HG03139 (cell line): ENCODE data around the gene MMP3.

Experiments used
- ATAC-seq: cut with Tn5 transposase; IDR thresholded peaks from one replicate; pipeline ENCODE4 v1.9.1; 2021; ENCODE audit not compliant: unreplicated experiment

Gene MMP3

DNA sequence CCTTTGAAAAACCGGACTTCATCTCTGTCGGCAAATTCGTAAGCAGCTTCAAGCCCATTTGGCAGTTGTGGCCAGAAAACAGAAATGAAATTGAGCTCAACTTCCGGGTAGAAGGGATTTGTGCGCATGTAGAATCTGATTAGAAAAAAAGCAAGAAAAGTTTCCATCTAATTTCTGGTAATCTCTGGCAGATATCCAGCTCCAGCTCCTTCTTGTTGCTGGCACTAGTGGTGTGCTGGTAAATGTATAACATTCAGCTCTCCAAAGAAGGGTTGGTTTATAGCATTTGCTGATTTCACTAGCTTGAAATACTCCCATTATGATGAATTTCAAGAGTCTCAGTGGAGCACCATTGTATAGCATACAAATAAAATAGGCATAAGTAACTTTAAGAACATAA lies 50.8 kb downstream of the MMP3 start:
- ATAC-seq: no peak

DNA sequence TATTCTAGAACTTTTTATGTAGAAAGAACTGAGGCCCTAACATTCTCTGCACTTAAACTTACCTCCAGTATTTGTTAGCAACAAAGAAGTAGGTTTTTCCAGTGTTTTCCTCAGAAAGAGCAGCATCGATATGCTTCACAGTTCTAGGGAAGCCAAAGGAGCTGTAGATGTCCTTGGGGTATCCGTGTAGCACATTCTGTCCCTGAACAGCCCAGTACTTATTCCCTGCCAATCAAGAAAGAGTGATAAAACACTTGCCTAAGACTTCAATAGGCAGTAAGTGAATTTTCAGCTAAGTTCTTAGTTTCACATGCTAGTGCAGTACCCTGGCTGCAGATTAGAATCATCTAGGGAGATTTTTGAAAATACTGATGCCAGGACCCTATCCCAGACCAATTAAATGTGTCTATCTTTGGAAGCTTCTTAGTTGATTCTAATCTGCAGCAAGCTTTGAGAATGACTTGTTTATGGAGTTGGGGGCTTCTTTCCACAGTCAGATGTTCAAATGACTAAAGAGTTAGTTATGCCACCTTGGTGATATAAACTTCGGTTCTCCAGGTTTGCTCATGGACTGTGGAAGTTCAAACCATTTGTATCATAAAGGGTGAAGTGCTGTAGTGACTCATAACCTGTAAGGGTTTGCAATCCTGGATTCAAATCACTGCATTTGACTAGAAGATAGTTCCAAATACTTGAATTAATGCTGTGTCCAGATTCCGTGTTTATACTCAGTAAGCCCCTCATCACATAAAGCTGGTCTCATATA lies 52.0 kb downstream of the MMP3 start:
- ATAC-seq: no peak

DNA sequence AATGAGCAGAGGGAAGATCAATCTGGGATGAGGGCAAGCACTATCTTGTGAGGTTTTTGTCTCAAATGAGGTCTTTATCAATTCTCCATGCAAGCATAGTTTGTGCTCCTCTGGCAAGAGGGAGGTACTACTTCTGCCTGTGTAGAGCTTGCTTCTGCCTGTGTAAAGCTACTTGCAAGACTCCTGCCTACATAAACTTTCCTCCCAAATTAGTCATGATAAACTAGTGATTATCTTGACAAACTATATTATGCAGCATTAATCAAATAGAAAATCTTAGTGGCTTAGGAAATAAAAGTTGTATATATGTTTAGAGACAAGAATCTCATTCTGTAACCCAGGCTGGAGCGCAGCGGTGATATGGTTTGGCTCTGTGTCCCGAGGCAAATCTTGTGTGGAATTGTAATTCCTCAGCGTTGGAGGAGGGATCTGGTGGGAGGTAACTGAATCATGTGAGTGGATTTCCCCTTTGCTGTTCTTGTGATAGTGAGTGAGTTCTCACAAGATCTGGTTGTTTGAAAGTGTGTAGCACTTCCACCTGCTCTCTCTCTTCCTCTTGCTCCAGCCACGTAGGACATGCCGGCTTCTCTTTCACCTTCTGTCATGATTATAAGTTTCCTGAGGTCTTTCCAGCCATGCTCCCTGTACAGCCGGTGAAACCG lies 54.9 kb downstream of the MMP3 start:
- no peak for ATAC-seq
